OCI-LY7 (cell line): Measurements from ENCODE around the gene SMTNL1.

Source experiments
- CTCF ChIP-seq: fragments of 200-600 bp; sonication (generic); conservative IDR thresholded peaks from 2 replicates; pipeline ENCODE4 v1.5.1; 2014; ENCODE audit warnings: mild to moderate bottlenecking, antibody characterized with exemption, low read length, moderate library complexity, mixed read lengths
- EZH2phosphoT487 ChIP-seq: fragments of 200-600 bp; sonication (generic); IDR thresholded peaks from 2 replicates; pipeline ENCODE4 v1.6.1; 2018; ENCODE audit warnings: low read depth, borderline replicate concordance, mild to moderate bottlenecking, mixed run types, antibody characterized with exemption, low read length, moderate library complexity, mixed read lengths

- TF ChIP-seq EZH2phosphoT487 (no peak), CTCF (no peak)
These were observed 46.7 kb upstream of the SMTNL1 start for GRCh38 chr11:57490456-57491248.
